DND-41 (cell line): ENCODE data around the gene PUDP.

Experiments used
- ATAC-seq: fragments of 200-7000 bp; cut with Tn5 transposase; 3 replicates; pipeline ENCODE4 v1.9.1; 2021; ENCODE audit warnings: low read depth; ENCODE audit not compliant: insufficient read depth
- DNase-seq: peaks from one replicate; pipeline ENCODE4 v3.0.0-alpha.2; 2020
- H2AFZ ChIP-seq: 2 replicates; pipeline ENCODE4 v1.6.0; 2012; ENCODE audit warnings: low read depth, low read length
- H3K27ac ChIP-seq: 2 replicates; pipeline ENCODE4 v1.5.1; 2012; ENCODE audit warnings: low read length, inconsistent platforms
- H3K27me3 ChIP-seq: fragments of 200-600 bp; sonication (generic); 2 replicates; pipeline ENCODE4 v1.6.0; 2012; ENCODE audit warnings: low read length, mild to moderate bottlenecking, inconsistent platforms; ENCODE audit not compliant: insufficient read depth, poor library complexity
- H3K36me3 ChIP-seq: 2 replicates; pipeline ENCODE4 v1.5.1; 2012; ENCODE audit warnings: low read length, inconsistent platforms; ENCODE audit not compliant: insufficient read depth
- H3K4me1 ChIP-seq: 2 replicates; pipeline ENCODE4 v1.5.1; 2012; ENCODE audit warnings: mild to moderate bottlenecking, low read length; ENCODE audit not compliant: insufficient read depth
- H3K4me2 ChIP-seq: 2 replicates; pipeline ENCODE4 v1.6.0; 2012; ENCODE audit warnings: mild to moderate bottlenecking, moderate library complexity, low read length, inconsistent platforms; ENCODE audit not compliant: insufficient read depth
- H3K4me3 ChIP-seq, 2 experiments: fragments of 200-600 bp in 1 of 2; shearing (Covaris generic) in 1 of 2; 2 replicates each; pipeline ENCODE4 v1.5.1; 2012 to 2016; ENCODE audit warnings: inconsistent platforms in 2 of 2, low read length in 2 of 2, mild to moderate bottlenecking in 2 of 2, low read depth in 1 of 2, moderate library complexity in 1 of 2
- H3K79me2 ChIP-seq: 2 replicates; pipeline ENCODE4 v1.6.0; 2012; ENCODE audit warnings: low read length, inconsistent platforms; ENCODE audit not compliant: insufficient read depth
- H3K9ac ChIP-seq: 2 replicates; pipeline ENCODE4 v1.6.0; 2012; ENCODE audit warnings: low read depth, mild to moderate bottlenecking, inconsistent platforms, low read length, moderate library complexity
- H3K9me3 ChIP-seq: 2 replicates; pipeline ENCODE4 v1.5.1; 2012; ENCODE audit warnings: low read length, moderate library complexity, mild to moderate bottlenecking, inconsistent platforms; ENCODE audit not compliant: insufficient read depth, severe bottlenecking
- H4K20me1 ChIP-seq: 2 replicates; pipeline ENCODE4 v1.6.0; 2012; ENCODE audit warnings: low read length; ENCODE audit not compliant: insufficient read depth
- CTCF ChIP-seq: IDR thresholded peaks from 2 replicates; pipeline ENCODE4 v1.5.1; 2012; ENCODE audit warnings: borderline replicate concordance, low read length, moderate library complexity, mild to moderate bottlenecking; ENCODE audit not compliant: poor library complexity, severe bottlenecking; ENCODE audit errors: extremely low read depth
- EZH2 ChIP-seq: IDR thresholded peaks from 3 replicates; pipeline ENCODE4 v1.6.1; 2012; ENCODE audit warnings: borderline replicate concordance, low read depth, mild to moderate bottlenecking, moderate library complexity, low read length, inconsistent platforms; ENCODE audit not compliant: severe bottlenecking

PUDP gene

DNA sequence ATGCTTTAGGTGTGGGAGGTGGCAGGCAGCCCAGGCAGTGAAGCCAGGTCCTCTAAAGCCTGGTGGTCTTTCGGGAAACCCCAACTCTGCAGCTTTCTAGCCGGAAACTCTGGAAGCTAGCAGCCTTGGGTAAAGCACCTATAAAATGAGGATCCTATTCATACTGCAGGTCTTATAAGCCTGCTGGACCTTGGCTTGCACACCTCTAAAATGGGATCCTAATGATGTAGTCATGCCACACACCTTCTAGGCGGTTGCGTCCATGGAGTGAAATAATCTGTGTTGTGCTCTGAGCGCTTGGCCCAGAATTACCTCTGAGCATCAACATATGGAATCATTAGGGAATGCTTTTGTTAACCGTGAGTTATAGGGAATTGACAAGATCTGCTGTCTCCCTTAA lies 36.4 kb downstream of the PUDP start:
- Histone ChIP-seq H3K9me3 (no peaks in the 10 kb centered on the region), H3K79me2 (peaks cover 92% of the 10 kb centered on the region), H3K36me3 (peaks cover 32% of the 10 kb centered on the region), H3K9ac (peak overlapping the region; percentile 77), H3K27me3 (no peaks in the 10 kb centered on the region), H3K4me2 (peak overlapping the region; percentile 50), H3K4me3 (peak overlapping the region in 1 of 2 experiments; percentile 28; a peak in 2 of 4 replicates), H4K20me1 (no peaks in the 10 kb centered on the region), H3K27ac (peak overlapping the region; percentile 95), H3K4me1 (peaks cover 88% of the 10 kb centered on the region), H2AFZ (no peak overlapping the region)
- TF ChIP-seq EZH2, result no peak
- no peak for TF ChIP-seq CTCF
- DNase-seq (no peak), ATAC-seq (no peak)

GRCh38 chrX:7110821-7111276 lies 37.1 kb downstream of the PUDP start:
- peak; percentile 72 for ATAC-seq
- no peak overlapping the region for H2AFZ ChIP-seq
- peaks cover 91% of the 10 kb centered on the region for H3K79me2 ChIP-seq
- peak overlapping the region; percentile 50 for H3K4me2 ChIP-seq
- DNase-seq, result peak; percentile 82
- peak overlapping the region; percentile 95 for H3K27ac ChIP-seq
- H4K20me1 ChIP-seq, result no peaks in the 10 kb centered on the region
- TF ChIP-seq EZH2 (no peak), CTCF (no peak)
- H3K4me1 ChIP-seq, result peaks cover 81% of the 10 kb centered on the region
- H3K36me3 ChIP-seq, result peaks cover 32% of the 10 kb centered on the region
- H3K9ac ChIP-seq, result peak overlapping the region; percentile 77
- H3K4me3 ChIP-seq, result peak overlapping the region in 1 of 2 experiments; percentile 33; a peak in 2 of 4 replicates
- no peaks in the 10 kb centered on the region for H3K9me3 ChIP-seq
- H3K27me3 ChIP-seq, result no peaks in the 10 kb centered on the region

- Histone ChIP-seq H3K36me3 (peaks cover 38% of the 10 kb centered on the region), H3K27me3 (no peaks in the 10 kb centered on the region), H3K4me3 (peak overlapping the region in 1 of 2 experiments; percentile 37; a peak in 1 of 4 replicates), H3K27ac (peak overlapping the region; percentile 95), H3K9me3 (no peaks in the 10 kb centered on the region), H3K9ac (peak overlapping the region; percentile 77), H4K20me1 (no peaks in the 10 kb centered on the region), H3K4me2 (peak overlapping the region; percentile 56), H3K4me1 (peaks cover 74% of the 10 kb centered on the region), H2AFZ (no peak overlapping the region), H3K79me2 (peaks cover 90% of the 10 kb centered on the region)
- no peak for TF ChIP-seq EZH2
- TF ChIP-seq CTCF, result no peak
- peak; percentile 79 for DNase-seq
- ATAC-seq, result peak; percentile 73
These were observed 37.8 kb downstream of the PUDP start for GRCh38 chrX:7109838-7110793.
